CD4-positive, alpha-beta T cell treated with Interleukin-2 at 100 ng/mL for 4 hours (primary cell): Measurements from ENCODE around the gene DCAKD.

Experiments
- DNase-seq: peaks from one replicate; pipeline ENCODE4 v3.0.0-alpha.2; 2020; ENCODE audit warnings: low spot score

The DCAKD gene

DNA sequence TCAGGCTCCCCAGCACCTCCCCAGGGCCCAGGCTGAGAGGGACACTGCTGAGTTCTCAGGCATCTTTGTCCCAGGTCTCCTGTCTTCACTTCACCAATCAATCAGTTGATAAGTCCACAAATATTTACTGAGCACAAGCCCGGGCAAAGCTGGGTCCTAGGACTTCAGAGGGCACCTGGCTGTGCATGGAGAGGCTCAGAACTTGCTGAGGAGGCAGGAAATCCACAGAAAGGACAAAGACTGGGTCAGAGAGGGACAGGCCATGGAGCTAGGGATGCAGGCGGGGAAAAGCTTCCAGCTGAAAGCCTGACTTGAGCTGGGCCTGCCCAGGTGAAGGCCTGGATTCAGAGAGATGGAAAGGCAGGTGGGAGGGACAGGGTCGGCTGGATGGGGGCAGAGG lies 50.1 kb downstream of the DCAKD start:
- no peak for DNase-seq

GRCh38 chr17:44999433-44999832 lies 52.0 kb downstream of the DCAKD start:
- no peak for DNase-seq

- no peak for DNase-seq
Observed at GRCh38 chr17:44998646-44999045, 52.8 kb downstream of the DCAKD start.

- DNase-seq, result no peak
Observed at GRCh38 chr17:44997733-44998520, 53.5 kb downstream of the DCAKD start.

- no peak for DNase-seq
Observed at GRCh38 chr17:44996304-44996703, 55.1 kb downstream of the DCAKD start.

DNA sequence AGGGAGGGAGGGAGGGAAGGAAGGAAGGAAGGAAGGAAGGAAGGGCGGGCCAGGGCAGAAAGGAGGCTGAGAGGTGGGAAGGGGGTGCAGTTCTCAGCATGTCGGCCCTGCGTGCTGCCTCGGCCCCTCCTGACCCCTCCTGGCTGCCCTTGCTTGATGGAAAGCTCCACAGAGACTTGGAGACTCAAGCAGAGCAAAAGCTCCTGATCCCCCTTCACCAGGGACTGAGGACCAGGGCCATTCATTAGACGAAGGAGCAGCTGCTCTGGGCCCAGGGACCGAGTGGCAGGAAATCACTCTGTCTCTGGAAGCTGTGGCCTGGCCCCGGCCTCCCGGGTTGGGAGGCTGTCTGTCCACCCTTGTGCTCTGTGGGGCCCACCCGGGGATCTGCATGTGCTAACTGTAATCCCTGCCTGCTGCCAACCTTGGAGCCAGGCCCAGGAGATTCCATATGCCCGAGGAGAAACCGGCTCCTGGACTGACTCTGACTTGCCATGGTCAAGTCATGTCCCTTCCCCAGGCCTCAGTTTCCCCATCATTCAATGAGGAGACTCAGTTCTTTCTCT lies 55.9 kb downstream of the DCAKD start:
- no peak for DNase-seq

- DNase-seq, result no peak
Observed at GRCh38 chr17:44992242-44992939, 59.0 kb downstream of the DCAKD start.

- DNase-seq, result no peak
Observed at GRCh38 chr17:44990994-44991393, 60.4 kb downstream of the DCAKD start.

DNA sequence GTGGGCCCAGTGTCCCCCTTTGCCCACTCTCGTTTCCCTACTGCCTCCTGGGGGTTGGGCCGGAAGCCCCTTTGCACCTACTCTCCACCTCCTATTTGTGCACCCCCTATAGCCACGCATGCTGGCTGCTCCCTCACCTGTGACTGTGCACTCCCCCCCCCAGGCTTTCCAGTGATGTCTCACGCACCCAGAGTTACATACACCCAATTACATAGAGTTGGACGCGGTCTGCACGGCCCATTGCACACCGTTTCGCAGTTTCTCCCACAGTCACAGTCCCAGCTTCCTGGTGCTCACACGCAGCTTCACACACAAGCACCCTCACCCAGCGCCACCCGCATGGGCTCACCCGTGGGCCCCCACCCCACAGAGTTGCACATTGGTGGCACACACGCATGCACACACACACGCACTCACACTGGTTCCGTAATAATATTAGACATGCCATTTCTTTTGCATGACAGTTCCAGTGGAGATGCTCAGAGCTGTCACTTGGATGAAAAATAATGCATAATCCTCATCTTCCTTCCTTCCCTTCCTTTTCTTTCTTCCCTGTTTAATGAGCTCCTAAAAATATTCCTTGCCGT lies 61.8 kb downstream of the DCAKD start:
- DNase-seq, result no peak

DNA sequence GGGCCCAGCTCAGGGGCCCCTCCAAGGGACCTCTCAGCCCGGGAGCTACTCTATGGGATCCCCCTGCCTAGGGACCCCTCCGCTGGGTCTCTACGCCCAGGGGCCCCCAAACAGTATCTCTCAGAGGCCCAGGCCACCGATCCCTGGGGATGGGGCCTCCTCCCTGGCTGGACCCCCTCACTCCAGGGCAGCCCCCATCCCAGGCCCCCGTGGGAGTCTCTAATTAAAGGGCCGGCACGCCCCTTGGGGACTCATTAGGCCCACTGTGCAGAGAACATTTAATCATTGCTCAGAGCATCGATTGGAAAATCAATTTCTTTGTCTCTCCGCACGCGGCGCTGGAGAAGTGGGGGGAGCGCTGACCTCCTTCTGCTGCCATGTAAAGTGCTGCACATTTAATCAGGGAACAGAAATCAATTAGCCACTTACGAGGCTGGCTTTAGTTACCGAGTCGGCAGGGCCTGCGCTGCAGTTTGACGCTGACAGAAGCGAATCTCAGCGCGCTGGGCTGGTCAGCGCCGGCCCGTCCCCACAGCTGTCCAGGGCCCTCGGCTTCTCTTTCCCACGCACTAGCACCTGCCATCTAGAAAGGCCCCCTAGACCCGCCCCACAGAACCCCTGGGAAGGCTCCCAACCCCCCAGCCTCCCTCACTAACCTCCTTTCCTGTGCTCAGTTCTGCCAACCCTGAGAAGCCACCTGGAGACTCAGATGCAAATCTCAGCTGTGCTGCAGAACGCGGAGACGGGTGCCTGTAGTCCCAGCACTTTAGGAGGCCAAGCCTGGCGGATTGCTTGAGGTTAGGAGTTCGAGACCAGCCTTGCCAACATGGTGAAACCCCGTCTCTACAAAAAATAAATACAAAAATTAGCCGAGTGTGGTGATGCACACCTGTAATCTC lies 63.1 kb downstream of the DCAKD start:
- DNase-seq, result no peak

- no peak for DNase-seq
Observed at GRCh38 chr17:44983563-44983962, 67.9 kb downstream of the DCAKD start.

DNA sequence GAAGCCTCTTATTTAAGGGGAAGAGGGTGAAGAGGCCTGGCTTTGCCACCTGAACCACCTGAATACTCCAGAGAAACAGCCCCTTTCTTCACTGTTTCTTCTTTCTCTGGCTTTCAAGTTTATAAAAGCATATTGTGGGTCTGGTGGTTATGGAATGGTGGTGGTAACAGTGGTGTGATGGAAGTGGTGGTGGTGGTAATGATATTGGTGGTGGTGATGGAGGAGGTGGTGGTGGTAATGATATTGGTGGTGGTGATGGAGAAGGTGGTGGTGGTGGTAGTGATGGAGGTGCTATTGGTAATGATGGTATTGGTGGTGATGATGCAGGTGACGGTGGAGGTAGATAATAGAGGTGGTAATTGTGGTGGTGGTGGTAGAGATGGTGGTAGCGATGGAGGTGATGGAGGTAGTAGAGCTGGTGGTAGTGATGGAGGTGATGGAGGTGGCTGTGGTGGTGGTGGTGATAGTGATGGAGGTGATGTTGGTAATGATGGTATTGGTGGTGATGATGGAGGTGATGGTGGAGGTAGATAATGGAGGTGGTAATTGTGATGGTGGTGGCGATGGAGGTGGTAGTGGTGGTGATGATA lies 69.2 kb downstream of the DCAKD start:
- DNase-seq, result no peak

DNA sequence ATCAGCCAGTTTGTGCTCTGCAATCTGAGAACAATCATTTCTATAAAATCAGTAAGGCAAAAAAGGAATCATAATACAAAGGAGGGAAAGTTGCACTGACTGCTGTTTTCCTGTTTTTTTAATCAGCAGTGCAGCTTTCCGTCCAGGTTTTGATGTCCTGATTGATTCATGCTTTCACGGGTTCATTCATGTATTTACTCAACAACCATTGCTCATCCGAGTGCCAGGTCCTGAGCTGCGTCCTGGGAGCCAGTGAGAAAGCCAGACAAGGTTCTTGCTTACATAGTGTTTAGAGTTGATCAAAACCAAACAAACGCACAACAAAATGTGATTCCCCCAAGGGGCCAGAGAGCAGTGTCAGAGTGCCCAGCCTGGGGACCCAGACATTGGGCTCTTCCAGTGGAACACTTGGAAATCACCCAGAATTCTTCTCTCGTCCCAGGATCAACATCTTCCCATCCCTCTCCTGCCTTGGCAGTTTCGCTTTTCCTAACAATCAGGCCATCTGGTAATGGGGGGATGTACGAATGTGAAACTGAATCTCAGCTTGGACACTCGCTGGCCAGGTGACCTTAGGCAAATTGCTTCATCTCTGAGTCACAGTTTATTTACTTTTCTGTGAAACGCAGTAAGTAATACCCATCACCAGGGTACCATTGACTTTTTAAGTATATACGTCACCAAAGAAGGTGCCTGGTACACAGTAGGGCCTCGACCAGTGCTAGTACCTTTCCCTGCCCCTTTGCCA lies 70.0 kb downstream of the DCAKD start:
- DNase-seq, result no peak

DNA sequence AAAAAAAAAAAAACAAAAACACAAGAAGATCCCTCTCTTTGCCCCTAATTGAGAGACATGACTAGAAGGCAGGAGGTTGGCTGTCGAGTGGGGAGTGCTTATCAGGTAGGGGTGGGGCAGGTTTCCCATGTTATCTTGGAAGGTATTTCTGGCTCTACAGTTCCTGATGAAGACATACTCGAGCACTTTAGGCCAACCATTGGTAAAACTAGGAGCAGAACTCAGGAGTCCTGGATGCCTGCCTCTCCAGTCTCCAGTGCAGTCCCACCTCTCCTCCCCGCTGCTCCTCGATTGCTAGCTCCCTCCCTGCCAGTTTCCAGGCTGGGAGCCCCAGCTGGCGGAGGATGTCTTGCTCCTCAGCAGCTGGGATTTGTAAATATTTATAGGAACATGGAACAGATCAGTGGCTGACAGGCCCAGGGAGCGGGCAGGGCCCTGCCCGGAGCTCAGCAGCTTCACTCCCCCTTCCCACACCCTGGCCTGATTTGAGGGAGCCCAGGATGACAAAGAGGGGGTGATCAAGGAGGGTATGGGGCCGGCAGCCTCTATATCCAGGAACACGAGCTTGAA lies 71.9 kb downstream of the DCAKD start:
- DNase-seq, result no peak

DNA sequence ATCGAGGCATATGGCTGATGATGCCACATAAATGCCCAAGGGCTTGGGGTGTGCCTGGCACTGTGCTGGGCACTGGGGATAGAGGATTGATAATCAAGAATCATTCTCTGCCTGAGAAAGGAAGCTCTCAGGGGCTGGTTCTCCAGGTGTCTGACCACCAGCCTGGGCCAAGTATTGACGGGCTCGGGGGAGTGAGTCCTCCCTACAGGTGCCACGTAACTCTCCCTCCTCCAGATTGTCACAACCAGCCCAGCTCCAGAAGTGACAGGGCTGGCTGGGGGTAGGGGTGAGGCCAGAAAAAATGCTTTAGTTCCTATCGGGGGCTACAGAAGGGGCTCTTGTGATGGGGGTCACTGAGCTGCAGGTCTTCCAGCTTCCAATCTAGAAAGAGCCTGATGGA lies 72.6 kb downstream of the DCAKD start:
- DNase-seq, result no peak

- no peak for DNase-seq
Observed at GRCh38 chr17:44977814-44978550, 73.5 kb downstream of the DCAKD start.

DNA sequence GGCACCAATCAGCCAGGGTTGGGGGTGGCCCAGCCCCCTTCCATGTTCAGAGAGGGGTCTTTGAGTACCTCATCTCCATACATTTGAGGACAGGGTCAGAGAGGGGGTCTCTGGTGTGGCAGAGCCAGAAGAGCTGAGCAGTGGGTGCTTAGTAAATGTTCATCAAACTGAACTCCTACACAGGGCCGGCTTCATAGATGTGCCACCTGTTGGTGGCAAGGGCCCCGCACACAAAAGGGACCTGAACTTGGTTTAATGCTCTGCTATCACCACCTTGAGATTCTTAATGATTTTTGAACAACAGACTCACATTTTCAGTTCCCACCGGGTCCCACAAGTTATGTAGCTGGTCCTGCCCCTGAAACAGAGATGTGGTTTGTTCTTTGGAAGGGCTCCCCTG lies 74.4 kb downstream of the DCAKD start:
- DNase-seq, result no peak

DNA sequence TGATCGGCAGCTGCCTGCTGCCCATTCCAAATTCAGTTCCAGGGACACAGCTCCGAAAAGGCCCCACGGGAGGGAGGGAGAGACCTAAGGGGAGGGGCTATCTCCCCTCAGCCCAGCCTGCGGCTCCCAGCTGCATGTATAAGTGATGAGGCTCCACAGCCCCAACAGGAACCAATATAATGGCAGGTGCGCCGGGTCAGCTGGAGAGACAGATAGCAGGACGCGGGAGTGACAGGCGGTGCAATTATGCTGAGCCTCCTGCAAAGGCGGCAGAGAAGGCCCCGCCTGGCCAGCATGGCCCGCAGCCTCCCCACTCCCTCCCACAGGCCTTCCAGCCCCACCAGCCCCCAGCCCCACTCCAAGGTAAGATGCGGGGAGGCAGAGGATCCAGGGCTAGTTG lies 75.2 kb downstream of the DCAKD start:
- DNase-seq, result no peak
